ENCODE data around the gene PRSS38.

The PRSS38 gene

DNA sequence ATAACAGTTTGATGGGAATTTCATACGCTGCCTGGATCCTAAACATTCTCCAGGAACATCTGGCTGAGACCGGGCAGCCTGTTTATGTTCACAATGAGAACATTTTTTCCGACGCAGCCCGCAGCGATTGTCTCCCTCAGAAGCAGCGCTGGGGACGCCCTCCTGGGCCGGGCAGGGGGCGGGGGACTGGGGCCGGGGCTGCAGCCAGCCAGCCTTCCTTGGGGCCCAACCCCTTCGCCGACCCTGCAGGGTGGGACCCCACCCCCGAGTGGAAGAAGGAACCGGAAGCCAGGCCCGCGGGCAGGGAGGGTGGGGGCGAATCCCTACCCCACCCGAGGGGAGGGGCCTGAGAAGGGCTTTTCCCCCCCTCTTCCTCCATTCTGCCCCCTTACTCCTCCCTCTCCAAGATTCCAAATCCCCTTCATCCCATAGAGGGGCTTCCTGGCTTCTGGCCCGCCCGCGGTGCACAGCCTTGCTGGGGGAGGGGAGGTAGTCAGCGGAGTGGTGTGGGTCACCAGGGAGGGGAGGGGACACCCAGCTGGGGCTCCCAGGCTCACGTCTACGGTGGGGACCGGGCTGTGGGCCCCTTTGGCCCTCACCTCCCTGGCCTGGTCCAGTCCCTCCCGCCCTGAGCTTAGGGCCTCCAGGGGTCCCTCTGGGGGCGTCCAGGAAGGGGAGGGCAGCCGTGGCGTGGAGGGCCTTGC, 71.7 kb downstream of the PRSS38 start:
- DNase-seq (ENCODE audit: insufficient read length, low spot score), result peak; percentile 15
- TF ChIP-seq, protein P1, sequence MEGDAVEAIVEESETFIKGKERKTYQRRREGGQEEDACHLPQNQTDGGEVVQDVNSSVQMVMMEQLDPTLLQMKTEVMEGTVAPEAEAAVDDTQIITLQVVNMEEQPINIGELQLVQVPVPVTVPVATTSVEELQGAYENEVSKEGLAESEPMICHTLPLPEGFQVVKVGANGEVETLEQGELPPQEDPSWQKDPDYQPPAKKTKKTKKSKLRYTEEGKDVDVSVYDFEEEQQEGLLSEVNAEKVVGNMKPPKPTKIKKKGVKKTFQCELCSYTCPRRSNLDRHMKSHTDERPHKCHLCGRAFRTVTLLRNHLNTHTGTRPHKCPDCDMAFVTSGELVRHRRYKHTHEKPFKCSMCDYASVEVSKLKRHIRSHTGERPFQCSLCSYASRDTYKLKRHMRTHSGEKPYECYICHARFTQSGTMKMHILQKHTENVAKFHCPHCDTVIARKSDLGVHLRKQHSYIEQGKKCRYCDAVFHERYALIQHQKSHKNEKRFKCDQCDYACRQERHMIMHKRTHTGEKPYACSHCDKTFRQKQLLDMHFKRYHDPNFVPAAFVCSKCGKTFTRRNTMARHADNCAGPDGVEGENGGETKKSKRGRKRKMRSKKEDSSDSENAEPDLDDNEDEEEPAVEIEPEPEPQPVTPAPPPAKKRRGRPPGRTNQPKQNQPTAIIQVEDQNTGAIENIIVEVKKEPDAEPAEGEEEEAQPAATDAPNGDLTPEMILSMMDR (IDR thresholded peaks at IDR 0.05; ENCODE audit: insufficient read depth, missing control alignments), result no peak
- no peak for FAIRE-seq

DNA sequence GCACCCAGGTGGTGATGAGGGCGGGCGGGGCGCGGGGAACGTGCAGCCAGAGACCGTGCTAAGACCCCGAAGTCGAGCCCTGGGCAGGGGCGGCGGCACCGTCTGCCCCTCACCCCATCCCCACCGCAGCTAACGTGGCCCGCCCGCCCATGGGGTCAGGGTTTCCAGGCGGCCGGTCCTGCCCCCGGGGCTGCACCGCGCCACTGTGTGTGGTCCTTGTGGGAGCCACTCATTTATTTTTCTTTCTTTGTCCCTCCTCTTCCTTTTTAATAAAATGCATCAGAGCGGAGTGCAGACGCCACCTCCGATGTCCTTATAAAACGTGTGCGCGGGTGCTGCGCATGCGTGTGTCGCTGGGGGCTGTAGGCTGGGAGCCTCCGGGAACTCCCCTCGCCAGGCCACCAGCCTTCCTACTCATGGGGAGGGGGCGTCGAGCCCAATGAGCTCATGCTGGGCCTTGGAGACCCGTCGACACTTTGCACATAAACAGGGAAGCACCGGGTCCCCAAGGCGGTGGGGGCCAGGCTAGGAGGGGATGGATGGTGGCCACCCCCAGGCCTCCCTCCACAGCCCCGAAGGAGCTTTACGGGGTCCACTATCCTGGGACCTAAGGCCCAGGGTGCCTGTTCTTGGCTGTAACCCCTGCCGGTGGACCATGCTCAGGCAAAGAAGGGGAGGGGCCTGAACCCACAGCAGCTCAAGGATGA, 72.4 kb downstream of the PRSS38 start:
- DNase-seq (ENCODE audit: insufficient read length, low spot score) (no peak), FAIRE-seq (no peak)
- TF ChIP-seq, protein P1 (IDR thresholded peaks at IDR 0.05; ENCODE audit: insufficient read depth, missing control alignments), result no peak

DNA sequence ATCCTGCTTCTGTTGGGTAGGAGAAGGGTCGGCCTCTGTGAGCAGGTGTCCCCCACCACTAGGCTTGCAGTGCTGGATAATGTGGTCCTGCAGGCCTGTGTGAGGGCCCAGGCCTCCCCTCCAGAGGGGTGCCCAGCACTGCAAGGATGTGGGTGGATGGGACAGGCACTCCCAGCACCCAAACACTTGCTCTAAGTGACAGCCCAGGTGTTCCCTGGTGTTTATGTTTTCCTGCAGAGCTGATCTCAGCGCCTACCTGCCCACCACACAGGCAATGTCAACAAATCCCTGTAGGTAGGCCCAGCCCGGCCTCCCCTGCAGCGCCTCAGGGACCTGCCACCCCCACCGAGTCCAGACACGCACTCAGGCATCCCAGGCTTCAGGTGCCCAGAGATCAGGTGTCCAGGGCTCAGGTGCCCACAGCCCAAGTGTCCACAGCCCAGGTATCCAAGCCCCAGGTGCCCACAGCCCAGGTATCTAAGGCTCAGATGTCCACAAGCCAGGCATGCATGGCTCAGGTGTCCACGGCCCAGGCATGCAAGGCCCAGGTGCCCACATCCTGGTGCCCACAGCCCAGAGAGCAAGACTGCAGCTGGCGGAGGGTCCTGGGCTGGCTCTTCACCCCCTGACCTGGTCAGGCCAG, 73.0 kb downstream of the PRSS38 start:
- FAIRE-seq (no peak), DNase-seq (ENCODE audit: insufficient read length, low spot score) (no peak)

DNA sequence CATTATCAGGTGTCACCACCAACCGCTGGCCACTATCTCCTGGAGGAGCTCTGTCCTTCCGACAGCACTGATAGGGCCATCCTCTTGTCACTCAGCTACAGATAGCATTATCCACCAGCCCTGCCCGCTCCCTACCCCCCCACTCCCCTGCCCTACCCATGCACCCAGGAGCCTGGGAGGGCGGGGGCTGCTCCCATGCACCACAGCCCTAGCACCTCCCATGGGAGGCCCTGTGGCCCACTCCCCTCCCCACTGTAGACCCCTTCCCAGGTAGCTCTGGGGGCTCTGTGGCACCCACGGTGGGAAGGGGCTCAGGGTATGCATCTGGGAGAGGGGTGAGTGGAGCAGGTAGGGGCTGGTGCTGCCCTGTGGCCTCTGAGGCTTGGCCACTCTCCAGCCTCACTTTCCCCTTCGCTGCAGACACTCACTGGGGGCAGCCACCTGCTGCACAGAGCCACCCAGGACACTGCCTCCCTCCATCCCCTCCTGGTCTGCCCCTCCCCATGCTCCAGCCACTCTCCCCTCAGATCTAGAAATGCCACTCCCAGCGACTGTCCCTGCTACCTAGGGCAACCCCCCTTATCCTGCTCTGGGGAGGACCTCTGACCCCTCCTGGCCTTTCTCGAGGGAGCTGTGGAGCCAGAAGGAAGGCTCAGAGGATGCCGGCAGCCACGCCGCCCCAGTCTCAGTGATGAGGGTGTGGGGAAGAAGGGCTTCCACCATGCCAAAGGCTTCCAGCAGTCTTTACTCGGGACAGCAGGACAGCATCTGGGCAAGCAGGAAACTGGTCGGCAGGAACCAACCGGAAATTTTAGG, 73.8 kb downstream of the PRSS38 start:
- no peak for FAIRE-seq

More for the DNA sequence above, 73.0 kb downstream of the PRSS38 start:
- TF ChIP-seq, protein P1 (IDR thresholded peaks at IDR 0.05; ENCODE audit: insufficient read depth, missing control alignments), result no peak

DNA sequence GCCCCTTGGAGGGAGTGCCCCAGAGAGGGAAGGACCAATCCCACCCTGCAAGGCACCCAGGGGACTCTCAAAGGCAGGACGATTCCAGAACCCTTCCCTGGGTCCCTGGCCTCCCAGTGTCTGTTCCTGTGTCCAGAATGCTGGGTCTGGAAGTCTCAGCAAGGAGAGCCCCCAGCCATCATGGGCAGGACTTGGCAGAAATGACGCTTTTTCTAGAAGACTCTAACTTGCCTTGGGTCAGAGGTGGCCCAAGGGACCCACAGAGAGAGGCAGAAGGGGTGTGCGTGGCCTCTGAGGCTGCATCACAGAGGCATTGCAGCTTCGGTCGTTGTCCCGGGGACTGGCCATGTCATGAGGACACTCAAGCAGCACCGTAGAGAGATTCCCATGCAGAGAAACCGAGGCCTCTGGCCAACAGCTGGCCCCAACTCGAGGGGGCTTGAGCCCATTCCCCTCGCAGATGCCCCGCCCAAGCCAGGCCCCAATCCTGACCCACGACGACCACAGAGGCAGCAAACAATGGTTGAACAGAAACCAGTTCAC, 74.5 kb downstream of the PRSS38 start:
- DNase-seq (ENCODE audit: insufficient read length, low spot score), result no peak
- no peak for FAIRE-seq
- TF ChIP-seq, protein P1 (IDR thresholded peaks at IDR 0.05; ENCODE audit: insufficient read depth, missing control alignments), result no peak

More for the DNA sequence above, 73.8 kb downstream of the PRSS38 start:
- DNase-seq (ENCODE audit: insufficient read length, low spot score), result no peak
- TF ChIP-seq, protein P1 (IDR thresholded peaks at IDR 0.05; ENCODE audit: insufficient read depth, missing control alignments), result no peak

DNA sequence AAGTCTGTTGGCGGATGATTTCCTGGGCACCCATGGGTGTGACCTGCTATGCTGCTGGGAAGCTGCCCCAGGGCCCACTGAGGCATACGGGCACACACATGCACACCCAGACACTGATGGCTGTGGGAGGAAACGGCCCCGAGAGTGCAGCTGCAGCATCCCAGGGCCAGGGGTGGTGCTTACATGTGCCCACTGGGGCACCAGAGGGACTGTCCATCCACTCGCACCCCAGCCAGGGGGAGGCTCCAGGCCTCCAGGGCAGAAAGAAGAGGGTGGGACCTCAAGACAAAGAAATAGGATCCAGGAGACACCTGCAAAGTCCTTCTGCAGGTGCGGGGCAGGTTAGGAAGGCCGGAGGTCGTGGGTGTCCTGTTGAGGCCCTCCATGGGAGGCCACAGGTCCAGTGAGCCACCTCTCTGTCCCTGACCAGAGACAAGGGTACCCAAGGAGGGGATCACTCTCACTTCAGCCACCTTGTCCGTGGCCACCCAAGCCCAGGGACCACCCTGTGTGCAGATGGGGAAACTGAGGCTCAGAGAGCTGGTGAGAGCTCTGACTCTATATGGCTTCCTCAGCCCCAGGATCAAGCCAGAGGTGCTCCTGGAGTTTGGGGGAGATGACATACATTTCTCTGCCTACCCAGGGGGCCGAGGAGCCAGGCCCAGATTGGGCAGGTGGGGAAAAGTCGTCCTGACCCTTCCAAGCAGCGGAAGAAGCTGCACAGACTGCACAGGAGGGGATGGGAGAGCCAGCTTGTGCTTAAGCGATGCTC, 75.2 kb downstream of the PRSS38 start:
- TF ChIP-seq, protein P1 (IDR thresholded peaks at IDR 0.05; ENCODE audit: insufficient read depth, missing control alignments), result no peak
- DNase-seq (ENCODE audit: insufficient read length, low spot score), result no peak
- no peak for FAIRE-seq
